Bone marrow (tissue), 2 donors: Measurements from ENCODE around the gene KLHL29.

ENCODE experiments used
- DNase-seq, 2 donors: peaks; one replicate each; lab custom pipeline; 2025; lab: John Stamatoyannopoulos, UW

The KLHL29 gene

GRCh38 chr2:23617167-23617810 lies 232.3 kb downstream of the KLHL29 start:
- DNase-seq, result no peak

GRCh38 chr2:23617811-23618215 lies 232.8 kb downstream of the KLHL29 start:
- no peak for DNase-seq

DNA sequence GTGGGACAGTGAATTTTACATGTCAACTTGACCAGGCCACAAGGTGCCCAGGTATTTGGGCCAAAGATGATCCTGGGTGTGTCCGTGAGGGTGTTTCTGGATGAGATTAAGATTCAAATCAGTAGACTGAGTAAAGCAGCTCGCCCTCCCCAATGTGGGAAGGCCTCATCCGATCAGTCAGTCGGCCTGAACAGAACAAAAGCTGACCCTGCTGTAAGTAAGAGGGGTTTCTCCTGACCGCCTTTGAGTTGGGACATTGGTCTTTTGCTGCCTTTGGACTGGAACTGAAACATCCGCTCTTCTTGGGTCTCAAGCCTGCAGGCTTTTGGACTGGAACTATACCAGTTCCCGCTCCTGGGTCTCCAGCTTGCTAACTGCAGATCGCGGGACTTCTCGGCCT lies 233.3 kb downstream of the KLHL29 start:
- no peak for DNase-seq

GRCh38 chr2:23618794-23619530 lies 234.0 kb downstream of the KLHL29 start:
- DNase-seq, result no peak

- no peak for DNase-seq
These were observed 235.0 kb downstream of the KLHL29 start for GRCh38 chr2:23619941-23620340.

GRCh38 chr2:23620841-23621341 lies 235.9 kb downstream of the KLHL29 start:
- no peak for DNase-seq

- no peak for DNase-seq
These were observed 236.6 kb downstream of the KLHL29 start for GRCh38 chr2:23621616-23622015.

DNA sequence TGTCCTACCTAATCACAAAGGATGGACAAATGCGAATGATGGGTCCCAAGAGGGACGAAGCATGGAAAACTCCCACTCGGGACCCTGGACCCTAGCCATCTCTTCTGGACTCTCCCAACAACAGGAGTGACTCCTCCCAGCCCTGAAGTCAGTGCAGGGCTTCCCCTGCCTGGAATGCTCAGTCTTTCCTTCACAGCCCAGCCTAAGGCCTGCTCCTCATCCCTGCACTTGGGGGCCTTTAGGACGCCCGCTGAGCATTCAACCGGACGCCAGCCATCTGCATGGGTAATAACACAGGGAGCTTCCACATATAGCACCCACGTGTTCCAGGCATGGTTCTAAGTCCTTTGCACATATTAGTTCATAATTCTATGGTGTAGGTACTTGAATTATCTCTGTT lies 237.5 kb downstream of the KLHL29 start:
- no peak for DNase-seq

DNA sequence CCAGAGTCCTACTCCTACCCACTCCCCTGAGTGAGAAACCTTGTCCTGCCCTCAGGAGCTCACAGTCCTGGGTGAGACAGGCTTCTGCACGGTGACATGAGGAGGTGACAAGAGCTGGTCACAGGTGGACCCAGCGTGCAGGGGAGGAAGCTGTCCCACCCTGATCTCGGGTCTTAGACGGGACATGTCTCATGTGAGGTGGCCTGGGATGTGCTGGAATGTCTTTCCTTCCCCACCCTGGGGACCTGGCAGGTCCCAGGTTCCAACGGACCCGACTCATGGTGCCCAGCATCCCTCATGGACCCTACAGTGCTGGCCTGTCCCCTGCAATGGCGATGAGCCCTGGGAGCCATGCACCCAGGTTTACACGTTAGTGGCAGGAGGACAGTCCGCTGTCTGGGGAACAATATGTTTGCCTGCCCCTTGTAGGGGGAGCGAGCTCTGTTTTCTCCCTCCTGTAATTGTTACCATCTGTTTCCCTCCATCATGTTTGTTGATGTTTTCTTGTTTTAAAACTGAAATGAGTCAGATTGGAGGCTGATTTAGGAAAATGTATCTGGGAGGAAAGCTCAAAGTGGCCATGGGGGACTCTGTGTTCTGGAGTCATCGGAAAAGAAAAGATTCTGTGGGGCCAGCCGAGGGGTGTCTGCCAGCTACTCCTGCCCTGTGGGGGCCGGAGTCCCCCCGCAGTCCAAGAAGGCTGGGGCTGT lies 238.1 kb downstream of the KLHL29 start:
- no peak for DNase-seq

DNA sequence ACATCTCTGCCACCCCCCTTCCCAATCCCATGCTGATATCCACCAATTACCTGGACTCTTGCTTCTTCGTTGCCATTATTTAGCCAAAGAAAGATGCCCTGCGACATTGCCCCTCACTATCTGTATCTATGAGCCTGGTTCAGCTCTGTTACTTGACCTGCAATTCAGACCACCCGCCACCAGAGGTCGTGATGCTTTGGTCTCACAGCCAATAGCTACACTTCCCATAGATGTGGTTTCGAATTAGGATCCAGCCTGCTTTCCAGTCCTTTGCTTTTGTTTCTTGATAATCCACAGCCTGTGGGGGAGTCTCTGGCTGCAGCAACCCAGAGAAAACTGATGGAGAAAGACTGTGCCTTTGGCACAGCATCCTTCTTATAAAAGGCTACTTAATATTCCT lies 239.4 kb downstream of the KLHL29 start:
- DNase-seq, result no peak

DNA sequence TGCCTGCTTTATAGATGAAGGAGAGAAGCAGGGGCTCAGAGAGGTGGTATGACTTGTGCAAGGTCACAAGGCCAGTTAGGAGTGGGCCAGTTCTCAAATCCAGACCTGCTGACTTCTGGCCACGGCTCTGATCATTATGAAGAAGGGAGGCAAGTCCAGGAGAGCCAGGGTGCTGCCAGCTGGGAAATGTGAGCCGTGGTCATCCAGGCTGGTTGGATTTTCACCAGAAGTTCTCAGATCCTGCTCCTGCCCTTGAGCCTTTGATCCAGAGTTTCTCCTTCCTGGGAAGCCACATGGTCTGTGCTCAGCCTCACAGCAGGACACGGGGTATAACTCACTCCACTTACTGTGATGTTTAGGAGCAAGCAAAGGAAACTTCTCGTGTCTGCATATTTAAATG lies 239.9 kb downstream of the KLHL29 start:
- DNase-seq, result no peak

- no peak for DNase-seq
These were observed 240.7 kb downstream of the KLHL29 start for GRCh38 chr2:23625726-23626125.

GRCh38 chr2:23626701-23627230 lies 241.8 kb downstream of the KLHL29 start:
- DNase-seq, result no peak

GRCh38 chr2:23627236-23628009 lies 242.4 kb downstream of the KLHL29 start:
- no peak for DNase-seq

DNA sequence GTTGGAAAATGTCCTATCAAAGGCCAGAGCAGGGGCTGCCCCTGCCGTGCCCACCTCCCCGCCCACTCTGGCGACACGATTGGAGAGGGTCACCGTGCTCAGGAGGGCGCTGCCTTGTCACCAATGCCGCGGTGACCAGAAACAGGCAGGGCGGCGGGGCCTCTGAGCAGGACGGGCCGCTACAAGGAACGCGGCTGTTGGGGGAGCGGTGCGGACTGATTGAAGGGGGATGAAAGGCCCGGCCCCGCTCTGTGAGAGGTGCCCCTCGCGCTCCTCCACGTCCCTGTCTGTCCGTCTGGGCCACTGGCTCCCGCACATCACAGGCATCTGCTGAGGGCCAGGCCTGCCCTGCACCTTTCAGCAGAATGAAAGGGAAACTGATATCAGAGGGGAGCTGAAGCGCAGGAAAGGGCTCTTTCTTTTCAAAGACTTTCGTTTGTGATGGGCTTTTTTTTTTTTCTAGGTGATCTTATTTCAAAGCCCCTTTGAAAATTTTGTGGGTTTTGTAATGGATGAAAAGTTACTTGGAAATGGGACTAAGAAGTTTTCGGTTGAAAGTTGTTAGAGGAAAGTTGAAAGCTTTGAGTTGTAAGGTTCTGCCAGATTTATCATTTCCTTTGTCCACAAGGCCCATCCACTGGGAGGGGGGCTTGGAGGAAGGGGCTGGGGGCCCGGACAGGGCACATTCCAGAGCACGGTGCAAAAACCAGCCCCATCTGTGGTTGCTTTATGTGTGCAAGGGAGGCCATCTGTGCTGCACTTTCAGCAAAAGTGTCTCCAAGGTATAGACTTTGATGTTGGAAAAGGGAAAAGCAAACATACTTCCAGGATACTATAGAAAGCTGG lies 244.2 kb downstream of the KLHL29 start:
- no peak for DNase-seq

DNA sequence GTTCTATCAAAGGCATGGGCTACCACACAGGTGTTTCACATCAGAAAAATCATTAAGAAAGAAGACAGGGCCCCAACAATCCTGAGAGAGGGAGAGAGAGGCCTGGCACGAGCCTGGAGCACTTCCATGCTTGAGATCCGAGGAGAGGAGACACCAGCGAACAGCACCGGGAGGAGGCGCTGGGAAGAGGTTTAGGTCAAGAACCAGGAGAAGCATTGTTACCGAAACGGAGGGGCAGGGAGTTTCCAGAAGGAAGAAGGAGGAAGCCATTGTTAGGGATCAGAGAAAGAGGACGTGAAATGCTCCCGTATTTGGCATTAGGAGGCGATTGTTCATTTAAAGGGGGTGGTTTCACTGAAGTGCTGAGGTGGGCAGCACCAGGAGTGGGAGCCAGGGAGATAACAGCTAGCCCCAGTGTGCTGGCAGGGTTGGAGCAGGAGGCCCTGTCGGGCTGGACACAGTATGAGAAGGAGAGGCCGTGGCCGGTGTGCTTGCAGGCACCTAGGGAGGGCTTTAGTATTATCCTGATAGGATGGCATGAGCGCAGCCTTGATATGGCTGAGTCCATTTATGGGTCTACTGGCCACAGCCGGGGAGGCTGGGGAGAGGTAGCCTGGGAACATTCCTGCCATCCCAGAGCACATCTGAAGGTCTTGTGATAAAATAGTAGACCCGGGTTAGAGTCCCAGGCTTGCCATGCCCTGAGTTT lies 244.9 kb downstream of the KLHL29 start:
- DNase-seq, result no peak

GRCh38 chr2:23630961-23631360 lies 246.0 kb downstream of the KLHL29 start:
- DNase-seq, result no peak

- no peak for DNase-seq
These were observed 246.4 kb downstream of the KLHL29 start for GRCh38 chr2:23631389-23631788.

- DNase-seq, result no peak
These were observed 247.4 kb downstream of the KLHL29 start for GRCh38 chr2:23632386-23632785.

GRCh38 chr2:23632831-23633395 lies 247.9 kb downstream of the KLHL29 start:
- DNase-seq, result no peak
